Duodenal mucosa (tissue), 2 donors: ENCODE data around the gene MAS1.
"Not testable (repeated sequence)": the region's sequence is repeated elsewhere in the genome, so short reads cannot be mapped to it uniquely, and the experiment has no call there.

ENCODE experiments used
- H3K27ac ChIP-seq: one replicate; pipeline ENCODE4 v1.7.0; 2013; ENCODE audit warnings: low read depth, low read length
- H3K27me3 ChIP-seq, 2 donors: one replicate each; pipeline ENCODE4 v1.7.0; 2013; ENCODE audit warnings: low read length in 2 of 2, control low read depth in 1 of 2; ENCODE audit not compliant: insufficient read depth in 2 of 2, control insufficient read depth in 1 of 2
- H3K36me3 ChIP-seq, 2 donors: one replicate each; pipeline ENCODE4 v1.7.0; 2013; ENCODE audit warnings: low read length in 2 of 2, control low read depth in 1 of 2; ENCODE audit not compliant: insufficient read depth in 2 of 2, control insufficient read depth in 1 of 2
- H3K4me1 ChIP-seq, 2 donors: one replicate each; pipeline ENCODE4 v1.7.0; 2013; ENCODE audit warnings: low read length in 2 of 2, control low read depth in 1 of 2; ENCODE audit not compliant: insufficient read depth in 2 of 2, control insufficient read depth in 1 of 2
- H3K4me3 ChIP-seq, 2 donors: one replicate each; pipeline ENCODE4 v1.7.0; 2013; ENCODE audit warnings: low read length in 2 of 2, low read depth in 1 of 2
- H3K9ac ChIP-seq, 2 donors: one replicate each; pipeline ENCODE4 v1.7.0; 2013; ENCODE audit warnings: low read length in 2 of 2, low read depth in 1 of 2
- H3K9me3 ChIP-seq, 2 donors: one replicate each; pipeline ENCODE4 v1.7.0; 2013; ENCODE audit warnings: low read length in 2 of 2, control low read depth in 1 of 2; ENCODE audit not compliant: control insufficient read depth in 1 of 2

The MAS1 gene

GRCh38 chr6:159862103-159862502 lies 28.7 kb upstream of the MAS1 start:
- Histone ChIP-seq H3K36me3 (no peaks in the 10 kb centered on the region), H3K9ac (no peak overlapping the region), H3K4me1 (no peaks in the 10 kb centered on the region)

GRCh38 chr6:159863341-159863740 lies 27.4 kb upstream of the MAS1 start:
- H3K9me3 ChIP-seq, H3K4me3 ChIP-seq, H3K27me3 ChIP-seq, H3K36me3 ChIP-seq, H3K27ac ChIP-seq, H3K4me1 ChIP-seq, H3K9ac ChIP-seq: not testable (repeated sequence)

More at GRCh38 chr6:159862103-159862502, 28.7 kb upstream of the MAS1 start:
- no peaks in the 10 kb centered on the region for H3K27me3 ChIP-seq
- no peak overlapping the region for H3K4me3 ChIP-seq
- H3K9me3 ChIP-seq = no peaks in the 10 kb centered on the region
- no peak overlapping the region for H3K27ac ChIP-seq

- Histone ChIP-seq H3K9ac (no peak overlapping the region), H3K27me3 (no peaks in the 10 kb centered on the region), H3K4me3 (no peak overlapping the region), H3K36me3 (no peaks in the 10 kb centered on the region), H3K27ac (no peak overlapping the region), H3K9me3 (no peaks in the 10 kb centered on the region), H3K4me1 (no peaks in the 10 kb centered on the region)
These were observed 25.4 kb upstream of the MAS1 start for GRCh38 chr6:159865226-159865920.

- Histone ChIP-seq H3K9me3 (no peaks in the 10 kb centered on the region), H3K4me1 (no peaks in the 10 kb centered on the region), H3K27me3 (no peaks in the 10 kb centered on the region), H3K27ac (no peak overlapping the region), H3K4me3 (no peak overlapping the region), H3K36me3 (no peaks in the 10 kb centered on the region), H3K9ac (no peak overlapping the region)
These were observed 24.2 kb upstream of the MAS1 start for GRCh38 chr6:159866286-159867247.

GRCh38 chr6:159871241-159871640 lies 19.5 kb upstream of the MAS1 start:
- Histone ChIP-seq H3K27me3 (no peaks in the 10 kb centered on the region), H3K27ac (no peak overlapping the region), H3K4me1 (no peaks in the 10 kb centered on the region), H3K9me3 (no peaks in the 10 kb centered on the region), H3K4me3 (no peak overlapping the region), H3K9ac (no peak overlapping the region), H3K36me3 (no peaks in the 10 kb centered on the region)

- no peak overlapping the region for H3K9ac ChIP-seq
- H3K9me3 ChIP-seq = no peaks in the 10 kb centered on the region
- no peaks in the 10 kb centered on the region for H3K36me3 ChIP-seq
- no peaks in the 10 kb centered on the region for H3K27me3 ChIP-seq
- H3K27ac ChIP-seq = no peak overlapping the region
- H3K4me1 ChIP-seq = no peaks in the 10 kb centered on the region
- no peak overlapping the region for H3K4me3 ChIP-seq
These were observed 18.9 kb upstream of the MAS1 start for GRCh38 chr6:159871906-159872305.

GRCh38 chr6:159874435-159874834 lies 16.4 kb upstream of the MAS1 start:
- H3K27me3 ChIP-seq = peaks cover 0 to 4% of the 10 kb centered on the region in 2 donors
- H3K36me3 ChIP-seq = no peaks in the 10 kb centered on the region
- no peaks in the 10 kb centered on the region for H3K4me1 ChIP-seq
- no peak overlapping the region for H3K27ac ChIP-seq
- H3K4me3 ChIP-seq = no peak overlapping the region
- no peaks in the 10 kb centered on the region for H3K9me3 ChIP-seq
- H3K9ac ChIP-seq = no peak overlapping the region

GRCh38 chr6:159875194-159875593 lies 15.6 kb upstream of the MAS1 start:
- Histone ChIP-seq H3K9me3 (no peaks in the 10 kb centered on the region), H3K4me3 (no peak overlapping the region), H3K9ac (no peak overlapping the region), H3K4me1 (no peaks in the 10 kb centered on the region), H3K27ac (no peak overlapping the region), H3K36me3 (no peaks in the 10 kb centered on the region), H3K27me3 (peaks cover 0 to 4% of the 10 kb centered on the region in 2 donors)

- no peak overlapping the region for H3K4me3 ChIP-seq
- no peaks in the 10 kb centered on the region for H3K36me3 ChIP-seq
- no peaks in the 10 kb centered on the region for H3K4me1 ChIP-seq
- peaks cover 0 to 4% of the 10 kb centered on the region in 2 donors for H3K27me3 ChIP-seq
- H3K9ac ChIP-seq = no peak overlapping the region
- H3K9me3 ChIP-seq = no peaks in the 10 kb centered on the region
- no peak overlapping the region for H3K27ac ChIP-seq
These were observed 14.5 kb upstream of the MAS1 start for GRCh38 chr6:159876242-159876641.

GRCh38 chr6:159877256-159877808 lies 13.5 kb upstream of the MAS1 start:
- no peak overlapping the region for H3K9ac ChIP-seq
- no peaks in the 10 kb centered on the region for H3K9me3 ChIP-seq
- no peak overlapping the region for H3K4me3 ChIP-seq
- H3K36me3 ChIP-seq = no peaks in the 10 kb centered on the region
- H3K4me1 ChIP-seq = no peaks in the 10 kb centered on the region
- H3K27ac ChIP-seq = no peak overlapping the region
- peaks cover 0 to 4% of the 10 kb centered on the region in 2 donors for H3K27me3 ChIP-seq
